Measurements from ENCODE around the gene CACTIN.

- no peak for TF ChIP-seq POLR2A (IDR thresholded peaks at IDR 0.05)
- TF ChIP-seq CTCF (IDR thresholded peaks at IDR 0.05 in 8 of 11, conservative IDR thresholded peaks at IDR 0.05 in 3 of 11) = no peak
These were observed 37.2 kb downstream of the CACTIN start for GRCh38 chr19:3589439-3589838.
